ENCODE data around the gene PID1.

The PID1 gene

GRCh38 chr2:229044581-229044980 is 226.5 kb downstream of the PID1 start:
- DNase-seq, result no peak
- Histone ChIP-seq H3K79me2 (ENCODE audit: low read length) (no peaks in the 10 kb centered on the region), H3K36me3 (replicated peaks; ENCODE audit: insufficient read depth, low read length) (no peaks in the 10 kb centered on the region), H3K27me3 (replicated peaks; ENCODE audit: insufficient read depth, low read length) (no peaks in the 10 kb centered on the region), H3K9me2 (replicated peaks; ENCODE audit: insufficient read depth, low read length) (no peaks in the 10 kb centered on the region), H3K27ac (ENCODE audit: low read length) (no peak overlapping the region), H4K20me1 (ENCODE audit: insufficient read depth, low read length) (no peaks in the 10 kb centered on the region), H3K4me2 (ENCODE audit: low read depth, low read length) (no peak overlapping the region), H3K4me3 (ENCODE audit: low read length) (no peak overlapping the region), H3K9me3 (replicated peaks; ENCODE audit: insufficient read depth, low read length) (no peaks in the 10 kb centered on the region), H2AFZ (ENCODE audit: low read length) (no peak overlapping the region), H3K4me1 (ENCODE audit: low read length) (no peaks in the 10 kb centered on the region), H3K9ac (ENCODE audit: low read length) (no peak overlapping the region), H3F3A (ENCODE audit: insufficient read depth, low read length) (no peaks in the 10 kb centered on the region)
- TF ChIP-seq EZH2 (optimal IDR thresholded peaks at IDR 0.05; ENCODE audit: low read depth, low read length) (no peak), EZH2phosphoT487 (IDR thresholded peaks at IDR 0.05; ENCODE audit: low read length) (no peak), CTCF (IDR thresholded peaks at IDR 0.05; ENCODE audit: low read length) (no peak)

- H3K4me2 ChIP-seq (ENCODE audit: low read depth, low read length), result no peak overlapping the region
- H3K4me1 ChIP-seq (ENCODE audit: low read length), result no peaks in the 10 kb centered on the region
- H3K9me3 ChIP-seq (replicated peaks; ENCODE audit: insufficient read depth, low read length), result no peaks in the 10 kb centered on the region
- H3K27me3 ChIP-seq (replicated peaks; ENCODE audit: insufficient read depth, low read length), result no peaks in the 10 kb centered on the region
- no peaks in the 10 kb centered on the region for H3F3A ChIP-seq (ENCODE audit: insufficient read depth, low read length)
- no peaks in the 10 kb centered on the region for H3K79me2 ChIP-seq (ENCODE audit: low read length)
- TF ChIP-seq EZH2 (optimal IDR thresholded peaks at IDR 0.05; ENCODE audit: low read depth, low read length), result no peak
- no peak for TF ChIP-seq CTCF (IDR thresholded peaks at IDR 0.05; ENCODE audit: low read length)
- no peak for TF ChIP-seq EZH2phosphoT487 (IDR thresholded peaks at IDR 0.05; ENCODE audit: low read length)
- H4K20me1 ChIP-seq (ENCODE audit: insufficient read depth, low read length), result no peaks in the 10 kb centered on the region
- H2AFZ ChIP-seq (ENCODE audit: low read length), result no peak overlapping the region
- DNase-seq, result no peak
- no peak overlapping the region for H3K4me3 ChIP-seq (ENCODE audit: low read length)
- no peaks in the 10 kb centered on the region for H3K36me3 ChIP-seq (replicated peaks; ENCODE audit: insufficient read depth, low read length)
- H3K27ac ChIP-seq (ENCODE audit: low read length), result no peak overlapping the region
- H3K9ac ChIP-seq (ENCODE audit: low read length), result no peak overlapping the region
- no peaks in the 10 kb centered on the region for H3K9me2 ChIP-seq (replicated peaks; ENCODE audit: insufficient read depth, low read length)
These were observed 227.4 kb downstream of the PID1 start for GRCh38 chr2:229043681-229044080.

- Histone ChIP-seq H3K4me2 (ENCODE audit: low read depth, low read length) (no peak overlapping the region), H3K4me1 (ENCODE audit: low read length) (no peaks in the 10 kb centered on the region), H2AFZ (ENCODE audit: low read length) (no peak overlapping the region), H3K79me2 (ENCODE audit: low read length) (no peaks in the 10 kb centered on the region), H3K36me3 (replicated peaks; ENCODE audit: insufficient read depth, low read length) (no peaks in the 10 kb centered on the region), H3K9me2 (replicated peaks; ENCODE audit: insufficient read depth, low read length) (no peaks in the 10 kb centered on the region), H4K20me1 (ENCODE audit: insufficient read depth, low read length) (no peaks in the 10 kb centered on the region), H3K4me3 (ENCODE audit: low read length) (no peak overlapping the region), H3F3A (ENCODE audit: insufficient read depth, low read length) (no peaks in the 10 kb centered on the region), H3K27me3 (replicated peaks; ENCODE audit: insufficient read depth, low read length) (no peaks in the 10 kb centered on the region), H3K27ac (ENCODE audit: low read length) (no peak overlapping the region), H3K9me3 (replicated peaks; ENCODE audit: insufficient read depth, low read length) (no peaks in the 10 kb centered on the region), H3K9ac (ENCODE audit: low read length) (no peak overlapping the region)
- TF ChIP-seq EZH2 (optimal IDR thresholded peaks at IDR 0.05; ENCODE audit: low read depth, low read length), result no peak
- no peak for TF ChIP-seq CTCF (IDR thresholded peaks at IDR 0.05; ENCODE audit: low read length)
- no peak for TF ChIP-seq EZH2phosphoT487 (IDR thresholded peaks at IDR 0.05; ENCODE audit: low read length)
- no peak for DNase-seq
These were observed 228.7 kb downstream of the PID1 start for GRCh38 chr2:229042349-229042748.
